Glutamatergic neuron (in vitro differentiated cells): ENCODE data around the gene KLF3. TPM values are rescaled to one million over a fixed set of nuclear protein-coding genes. Genes with fewer than 3 reads are reported as not detected.

Source experiments
- DNase-seq: peaks from one replicate; pipeline ENCODE4 v3.0.0; 2022
- H3K27ac Mint-ChIP-seq: one replicate; pipeline ENCODE4 v1.8.0; 2020; ENCODE audit warnings: mild to moderate bottlenecking, mixed read lengths, inconsistent platforms; ENCODE audit not compliant: unreplicated experiment
- H3K27me3 Mint-ChIP-seq: one replicate; pipeline ENCODE4 v1.8.0; 2020; ENCODE audit warnings: mild to moderate bottlenecking, moderate library complexity, mixed read lengths, inconsistent platforms; ENCODE audit not compliant: unreplicated experiment
- H3K36me3 Mint-ChIP-seq: one replicate; pipeline ENCODE4 v1.8.0; 2020; ENCODE audit warnings: mild to moderate bottlenecking, mixed read lengths, inconsistent platforms; ENCODE audit not compliant: unreplicated experiment
- H3K4me1 Mint-ChIP-seq: one replicate; pipeline ENCODE4 v1.8.0; 2020; ENCODE audit warnings: mild to moderate bottlenecking, low read depth, mixed read lengths, inconsistent platforms; ENCODE audit not compliant: unreplicated experiment
- H3K4me3 Mint-ChIP-seq: one replicate; pipeline ENCODE4 v1.8.0; 2020; ENCODE audit warnings: mild to moderate bottlenecking, mixed read lengths, inconsistent platforms; ENCODE audit not compliant: unreplicated experiment
- H3K9me3 Mint-ChIP-seq: one replicate; pipeline ENCODE4 v1.8.0; 2020; ENCODE audit warnings: mild to moderate bottlenecking, moderate library complexity, mixed read lengths, inconsistent platforms; ENCODE audit not compliant: unreplicated experiment
- CTCF ChIP-seq: fragments of 200-600 bp; sonication (generic); IDR thresholded peaks from one replicate; pipeline ENCODE4 v1.5.0; 2021; ENCODE audit not compliant: partially characterized antibody, unreplicated experiment
- total RNA-seq: library from RNA; stranded (reverse); fragmentation: NEBNext Ultra II Directional; extraction: Animal tissue kit (Norgen Biotek cat#: 25700); gene quantifications from one replicate; pipeline ENCODE4 v1.2.1, GENCODE V29; 2021; ENCODE audit not compliant: unreplicated experiment

The KLF3 gene
- total RNA-seq, 1 donor from 2014 or later, result 38.4 TPM

- no peak overlapping the region for H3K4me3 Mint-ChIP-seq
- H3K27me3 Mint-ChIP-seq, result peaks cover 2% of the 10 kb centered on the region
- H3K36me3 Mint-ChIP-seq, result peaks cover 5% of the 10 kb centered on the region
- H3K4me1 Mint-ChIP-seq, result peaks cover 10% of the 10 kb centered on the region
- H3K27ac Mint-ChIP-seq, result no peak overlapping the region
- TF ChIP-seq CTCF, result no peak
- no peaks in the 10 kb centered on the region for H3K9me3 Mint-ChIP-seq
- DNase-seq, result no peak
These were observed 18.3 kb downstream of the KLF3 start for GRCh38 chr4:38682336-38682735.

- Mint-ChIP-seq H3K4me1 (peaks cover 2% of the 10 kb centered on the region), H3K4me3 (no peak overlapping the region), H3K27ac (no peak overlapping the region), H3K9me3 (no peaks in the 10 kb centered on the region), H3K27me3 (peaks cover 2% of the 10 kb centered on the region), H3K36me3 (peaks cover 5% of the 10 kb centered on the region)
- TF ChIP-seq CTCF, result no peak
- DNase-seq, result no peak
These were observed 19.3 kb downstream of the KLF3 start for GRCh38 chr4:38683276-38683675.

GRCh38 chr4:38684271-38684670, 20.3 kb downstream of the KLF3 start:
- H3K27me3 Mint-ChIP-seq, result peaks cover 4% of the 10 kb centered on the region
- no peak for DNase-seq
- no peaks in the 10 kb centered on the region for H3K9me3 Mint-ChIP-seq
- no peak overlapping the region for H3K4me3 Mint-ChIP-seq
- H3K4me1 Mint-ChIP-seq, result no peaks in the 10 kb centered on the region
- no peak for TF ChIP-seq CTCF
- no peaks in the 10 kb centered on the region for H3K36me3 Mint-ChIP-seq
- H3K27ac Mint-ChIP-seq, result no peak overlapping the region

GRCh38 chr4:38684951-38685844, 21.2 kb downstream of the KLF3 start:
- Mint-ChIP-seq H3K4me3 (no peak overlapping the region), H3K36me3 (peaks cover 4% of the 10 kb centered on the region), H3K27ac (no peak overlapping the region)

More at GRCh38 chr4:38684951-38685844, 21.2 kb downstream of the KLF3 start:
- Mint-ChIP-seq H3K4me1 (no peaks in the 10 kb centered on the region), H3K27me3 (peaks cover 4% of the 10 kb centered on the region), H3K9me3 (no peaks in the 10 kb centered on the region)
- no peak for DNase-seq
- TF ChIP-seq CTCF, result no peak
